ENCODE data around the gene ST6GALNAC2.

The ST6GALNAC2 gene

GRCh38 chr17:76523084-76524037, 62.3 kb downstream of the ST6GALNAC2 start (continued):
- TF ChIP-seq ZNF221 (tag by site-specific recombination; IDR thresholded peaks at IDR 0.05; ENCODE audit: borderline replicate concordance) (no peak), ZNF785 (tag by site-specific recombination; IDR thresholded peaks at IDR 0.05) (no peak), ZNF776 (tag by site-specific recombination; IDR thresholded peaks at IDR 0.05; ENCODE audit: borderline replicate concordance) (no peak), ZBTB6 (tag by site-specific recombination; IDR thresholded peaks at IDR 0.05) (peak; percentile 89), ZEB2 (tag by site-specific recombination; IDR thresholded peaks at IDR 0.05) (peak; percentile 92), SALL2 (tag by site-specific recombination; IDR thresholded peaks at IDR 0.05; ENCODE audit: borderline replicate concordance) (no peak), FEZF1 (tag by site-specific recombination; IDR thresholded peaks at IDR 0.05) (no peak), ZFP69B (tag by site-specific recombination; IDR thresholded peaks at IDR 0.05) (peak; percentile 31; the same call in 1 of the 2 replicates), ZNF335 (tag by site-specific recombination; conservative IDR thresholded peaks at IDR 0.05) (no peak), ZNF155 (tag by site-specific recombination; IDR thresholded peaks at IDR 0.05) (no peak), ZFP3 (tag by site-specific recombination; IDR thresholded peaks at IDR 0.05; ENCODE audit: low read depth) (no peak), ZNF404 (tag by site-specific recombination; IDR thresholded peaks at IDR 0.05) (no peak), ZNF280D (tag by site-specific recombination; IDR thresholded peaks at IDR 0.05) (0 out of 2 replicates have a peak, but pooled peaks have one; percentile 49), ZSCAN4 (tag by site-specific recombination; IDR thresholded peaks at IDR 0.05) (no peak), ZFP41 (tag by site-specific recombination; IDR thresholded peaks at IDR 0.05; ENCODE audit: borderline replicate concordance) (no peak), ZIC2 (tag by site-specific recombination; IDR thresholded peaks at IDR 0.05) (peak; percentile 93), ZNF513 (tag by site-specific recombination; IDR thresholded peaks at IDR 0.05) (no peak), MYNN (tag by site-specific recombination; IDR thresholded peaks at IDR 0.05; ENCODE audit: borderline replicate concordance) (no peak), ZNF561 (tag by site-specific recombination; IDR thresholded peaks at IDR 0.05; ENCODE audit: borderline replicate concordance) (no peak; the same call in 1 of the 2 replicates), ZNF514 (tag by site-specific recombination; IDR thresholded peaks at IDR 0.05) (no peak), ZBTB44 (tag by site-specific recombination; IDR thresholded peaks at IDR 0.05) (no peak), OVOL3 (tag by site-specific recombination; IDR thresholded peaks at IDR 0.05) (no peak), ZNF37A (tag by site-specific recombination; IDR thresholded peaks at IDR 0.05) (no peak), ZNF623 (tag by site-specific recombination; IDR thresholded peaks at IDR 0.05) (no peak), ZNF223 (tag by site-specific recombination; IDR thresholded peaks at IDR 0.05) (no peak), ZNF530 (tag by site-specific recombination; IDR thresholded peaks at IDR 0.05; ENCODE audit: low read depth) (no peak), ZNF23 (tag by site-specific recombination; IDR thresholded peaks at IDR 0.05; ENCODE audit: borderline replicate concordance) (no peak), ZNF148 (tag by site-specific recombination; IDR thresholded peaks at IDR 0.05; ENCODE audit: borderline replicate concordance) (no peak), HOXD13 (CRISPR knock-in tag; IDR thresholded peaks at IDR 0.05; ENCODE audit: borderline replicate concordance) (no peak)
